HG03025 (cell line): Measurements from ENCODE around the gene ABR.
"Not testable (repeated sequence)": the region's sequence is repeated elsewhere in the genome, so short reads cannot be mapped to it uniquely, and the experiment has no call there.

Experiments used
- ATAC-seq: cut with Tn5 transposase; IDR thresholded peaks from one replicate; pipeline ENCODE4 v1.9.1; 2021; ENCODE audit warnings: mild to moderate bottlenecking, moderate library complexity; ENCODE audit not compliant: unreplicated experiment, low FRiP score

ABR gene

GRCh38 chr17:1123393-1123831, 56.4 kb downstream of the ABR start:
- ATAC-seq, result no peak

GRCh38 chr17:1122533-1123392, 57.0 kb downstream of the ABR start:
- ATAC-seq, result no peak

GRCh38 chr17:1121442-1121817, 58.4 kb downstream of the ABR start:
- not testable (repeated sequence) for ATAC-seq

- ATAC-seq, result no peak
These were observed 59.0 kb downstream of the ABR start for GRCh38 chr17:1120596-1121441.

- no peak for ATAC-seq
These were observed 59.9 kb downstream of the ABR start for GRCh38 chr17:1119924-1120323.

GRCh38 chr17:1116602-1117001, 63.2 kb downstream of the ABR start:
- no peak for ATAC-seq

DNA sequence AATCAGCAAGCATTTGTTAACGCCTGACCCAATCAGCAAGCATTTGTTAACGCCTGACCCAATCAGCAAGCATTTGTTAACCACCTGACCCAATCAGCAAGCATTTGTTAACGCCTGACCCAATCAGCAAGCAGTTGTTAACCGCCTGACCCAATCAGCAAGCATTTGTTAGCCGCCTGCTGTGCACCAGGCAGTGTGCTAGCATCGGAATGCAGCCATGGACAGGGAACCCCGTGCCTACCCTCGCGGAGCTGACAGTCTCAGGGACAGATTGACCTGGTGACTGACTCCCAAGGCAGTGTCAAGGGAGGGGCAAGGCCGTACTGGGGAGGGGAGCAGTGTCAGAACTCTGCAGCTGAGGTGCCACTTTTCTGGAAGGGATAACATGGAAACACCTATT, 66.9 kb downstream of the ABR start:
- no peak for ATAC-seq

DNA sequence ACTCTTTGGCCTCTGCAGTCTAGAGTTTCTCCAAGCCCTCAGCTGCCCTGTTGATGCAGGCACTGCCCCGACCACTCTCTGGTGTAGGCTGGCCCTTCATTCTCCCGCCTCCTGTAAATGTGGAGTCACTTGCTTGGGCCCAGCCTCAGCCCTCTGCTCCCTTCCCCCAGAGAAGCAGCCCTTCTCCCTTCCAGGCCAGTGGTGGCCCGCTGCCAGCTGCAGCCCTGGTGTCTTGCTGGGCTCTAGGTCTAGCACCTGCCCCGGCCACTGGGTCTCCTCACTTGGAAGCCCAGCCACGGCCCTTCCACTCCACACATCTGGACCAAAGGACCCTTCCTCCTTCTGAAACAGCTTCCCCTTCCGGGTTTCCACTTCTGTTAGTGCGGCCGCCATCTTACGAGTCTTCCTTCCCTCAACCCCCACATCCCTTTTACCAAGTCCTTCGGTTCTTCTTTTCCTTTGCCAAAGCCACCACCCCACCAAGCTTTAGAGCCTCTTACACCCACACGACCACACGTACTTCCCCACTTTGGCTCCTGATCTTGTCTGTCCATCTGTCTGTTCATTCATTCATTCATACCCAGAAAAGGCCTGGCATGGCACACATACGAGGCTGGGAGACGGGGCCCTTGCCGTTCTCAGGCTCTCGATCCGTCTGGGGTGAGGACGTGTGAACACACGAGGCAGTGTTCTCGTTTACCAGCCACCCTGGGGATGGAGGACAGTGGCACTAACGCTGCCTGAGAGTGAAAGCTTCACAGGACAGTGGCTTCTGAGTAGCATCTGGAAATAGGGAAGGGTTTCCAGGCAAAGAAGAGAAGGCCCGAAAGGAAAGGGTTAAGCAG, 68.0 kb downstream of the ABR start:
- no peak for ATAC-seq

GRCh38 chr17:1110862-1111598, 68.8 kb downstream of the ABR start:
- ATAC-seq, result no peak

GRCh38 chr17:1110541-1110861, 69.3 kb downstream of the ABR start:
- no peak for ATAC-seq

DNA sequence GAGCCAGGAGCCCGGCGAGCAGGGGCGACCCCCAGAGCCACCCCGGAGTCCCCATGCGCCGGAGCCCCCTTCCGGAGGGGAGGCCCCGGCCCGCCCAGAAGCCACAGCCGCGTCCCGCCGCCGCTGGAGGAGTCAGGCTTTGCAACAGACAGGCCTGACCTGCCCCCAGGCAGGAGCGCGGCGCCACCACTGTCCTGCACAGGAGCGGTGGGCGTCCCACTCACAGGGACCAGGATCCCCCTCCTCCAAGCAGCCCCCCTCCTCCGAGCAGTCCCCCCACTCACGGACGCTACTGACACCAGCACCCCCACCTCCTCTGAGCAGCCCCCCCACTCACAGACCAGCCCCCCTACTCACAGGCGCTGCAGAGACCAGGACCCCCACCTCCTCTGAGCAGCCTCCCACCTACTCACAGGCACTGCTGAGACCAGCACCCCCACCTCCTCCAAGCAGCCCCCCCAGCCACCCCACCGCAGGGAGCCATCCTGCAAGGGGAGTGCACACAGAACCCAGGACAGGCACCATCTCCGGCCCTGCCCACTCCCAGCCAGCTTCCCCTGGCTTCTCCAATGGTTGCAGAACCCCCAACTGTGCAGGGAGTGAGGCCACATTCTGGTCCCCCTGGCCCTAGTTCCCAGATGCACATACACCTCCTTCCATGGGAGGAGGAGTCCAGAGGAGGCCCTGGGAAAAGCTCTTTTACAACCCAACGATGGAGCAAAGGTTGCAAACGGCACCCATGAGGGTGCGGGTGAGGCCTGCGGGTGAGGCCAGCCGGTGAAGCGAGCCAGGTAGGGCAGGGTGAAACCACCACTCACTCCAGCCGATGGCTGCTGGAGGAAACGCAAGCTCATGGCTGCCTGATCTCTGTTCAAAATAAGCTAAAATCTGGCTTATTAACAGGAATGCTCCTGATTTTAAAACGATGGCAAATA, 69.9 kb downstream of the ABR start:
- no peak for ATAC-seq

GRCh38 chr17:1108765-1109605, 70.8 kb downstream of the ABR start:
- ATAC-seq, result no peak

- ATAC-seq, result no peak
These were observed 71.4 kb downstream of the ABR start for GRCh38 chr17:1108478-1108764.

GRCh38 chr17:1107777-1108477, 71.9 kb downstream of the ABR start:
- no peak for ATAC-seq

- ATAC-seq, result no peak
These were observed 72.6 kb downstream of the ABR start for GRCh38 chr17:1107083-1107776.

GRCh38 chr17:1104222-1104621, 75.6 kb downstream of the ABR start:
- ATAC-seq, result no peak

- no peak for ATAC-seq
These were observed 79.4 kb downstream of the ABR start for GRCh38 chr17:1100382-1100781.
